K562 (cell line): ENCODE measurements around the gene CLDN24. TPM values are rescaled to one million over a fixed set of nuclear protein-coding genes. Genes with fewer than 3 reads are reported as not detected.

Experiments
- CBX2 ChIP-seq: fragments of 200-600 bp; sonication (generic); IDR thresholded peaks from one replicate; pipeline ENCODE4 v1.6.1; 2012; ENCODE audit warnings: mild to moderate bottlenecking, low read length, inconsistent platforms; ENCODE audit not compliant: insufficient read depth, poor library complexity, severe bottlenecking
- EGR1 ChIP-seq: fragments of 450-650 bp; conservative IDR thresholded peaks from 2 replicates; pipeline ENCODE4 v1.6.1; 2017; ENCODE audit warnings: mild to moderate bottlenecking
- EHMT2 ChIP-seq: fragments of 450-650 bp; IDR thresholded peaks from 2 replicates; pipeline ENCODE4 v1.6.1; 2018; ENCODE audit warnings: antibody characterized with exemption
- NKRF ChIP-seq: fragments of 450-650 bp; IDR thresholded peaks from 2 replicates; pipeline ENCODE4 v1.6.1; 2016; ENCODE audit warnings: borderline replicate concordance
- PBX2 ChIP-seq, 2 experiments: IDR thresholded peaks in 1 of 2; conservative IDR thresholded peaks in 1 of 2; 2 replicates each; pipeline ENCODE4 v1.6.1; 2016; ENCODE audit warnings: low read depth in 2 of 2, mild to moderate bottlenecking in 1 of 2, missing compliant biosample characterization in 1 of 2, missing genetic modification characterization in 1 of 2, moderate library complexity in 1 of 2
- ZNF75A ChIP-seq: fragments of 450-650 bp; formaldehyde crosslinking; IDR thresholded peaks from 2 replicates; pipeline ENCODE4 v1.4.0; 2020; ENCODE audit warnings: mild to moderate bottlenecking
- polyA plus RNA-seq, 8 experiments: library from polyadenylated mRNA; depleted of rRNA in 4 of 8; stranded (reverse) in 5 of 8; unstranded in 3 of 8; fragments of >200 nt; fragmentation: Nextera tagmentation in 2 of 8; fragmentation: Illumina TruSeq in 1 of 8; extraction: Ambion mirVana in 2 of 8; extraction: Trizol in 1 of 8; gene quantifications; 2 replicates each; pipeline versions ENCODE4 v1.2.1 to v1.2.3, GENCODE V29; 2011 to 2014; ENCODE audit warnings: inconsistent platforms in 1 of 8, missing spikeins in 1 of 8
- total RNA-seq, 7 experiments: library from RNA; depleted of rRNA in 6 of 7; stranded (reverse); fragments of >200 nt in 6 of 7; fragmentation: Illumina TruSeq in 2 of 7; extraction: Trizol in 2 of 7; gene quantifications; 2 replicates each; pipeline versions ENCODE4 v1.2.1 to v1.2.3, GENCODE V29; 2011 to 2021; ENCODE audit warnings: low replicate concordance in 1 of 7

Gene CLDN24
- total and polyA plus RNA-seq, 9 of the 15 experiments (the other 6 are each of a cell fraction or from before 2014, with no cell fraction given) = not detected

- no peak for TF ChIP-seq NKRF
- TF ChIP-seq ZNF75A = no peak
- no peak for TF ChIP-seq EGR1
- no peak for TF ChIP-seq PBX2 (CRISPR knock-in tag; IDR thresholded peaks at IDR 0.05; ENCODE audit: low read depth)
- TF ChIP-seq PBX2 (tag; conservative IDR thresholded peaks at IDR 0.05; ENCODE audit: low read depth) = 0 out of 2 replicates have a peak, but pooled peaks have one; percentile 27
- no peak for TF ChIP-seq EHMT2
- no peak for TF ChIP-seq CBX2
Measured at GRCh38 chr4:183355405-183355804, 33.2 kb upstream of the CLDN24 start (continued).
